Neuronal stem cell (in vitro differentiated cells): ENCODE data around the gene TMEM86A.

ENCODE experiments used
- DNase-seq: peaks from one replicate; pipeline ENCODE4 v3.0.0-alpha.2; 2013; ENCODE audit warnings: low spot score
- H2AFZ ChIP-seq: one replicate; pipeline ENCODE4 v1.6.1; 2013; ENCODE audit warnings: mild to moderate bottlenecking, low read length, inconsistent platforms
- H2AK5ac ChIP-seq: 2 replicates; pipeline ENCODE4 v1.6.1; 2013; ENCODE audit warnings: low read depth, mild to moderate bottlenecking, inconsistent platforms, low read length, moderate library complexity, mixed read lengths
- H2BK120ac ChIP-seq: 2 replicates; pipeline ENCODE4 v1.6.1; 2013; ENCODE audit warnings: low read depth, mild to moderate bottlenecking, inconsistent platforms, low read length, moderate library complexity, mixed read lengths
- H2BK12ac ChIP-seq: one replicate; pipeline ENCODE4 v1.6.1; 2013; ENCODE audit warnings: low read length, inconsistent platforms
- H2BK15ac ChIP-seq: 2 replicates; pipeline ENCODE4 v1.6.1; 2013; ENCODE audit warnings: mild to moderate bottlenecking, low read length, inconsistent platforms, mixed read lengths
- H2BK5ac ChIP-seq: one replicate; pipeline ENCODE4 v1.6.1; 2013; ENCODE audit warnings: inconsistent platforms, mild to moderate bottlenecking, low read length, moderate library complexity
- H3K14ac ChIP-seq: one replicate; pipeline ENCODE4 v1.6.1; 2013; ENCODE audit warnings: low read length, inconsistent platforms
- H3K18ac ChIP-seq: 2 replicates; pipeline ENCODE4 v1.6.1; 2013; ENCODE audit warnings: low read length, inconsistent platforms
- H3K23ac ChIP-seq: 2 replicates; pipeline ENCODE4 v1.6.1; 2013; ENCODE audit warnings: low read depth, mild to moderate bottlenecking, mixed read lengths, low read length, inconsistent platforms; ENCODE audit not compliant: poor library complexity
- H3K27ac ChIP-seq: replicated peaks from 3 replicates; pipeline ENCODE4 v1.5.1; 2013; ENCODE audit warnings: low read length, inconsistent platforms
- H3K27me3 ChIP-seq, 3 experiments: 2 replicates each; pipeline ENCODE4 v1.6.1; 2013; ENCODE audit warnings: low read length in 3 of 3, mild to moderate bottlenecking in 2 of 3, inconsistent platforms in 1 of 3, low read depth in 1 of 3, mixed read lengths in 1 of 3, moderate library complexity in 1 of 3; ENCODE audit not compliant: control insufficient read depth in 3 of 3, insufficient read depth in 3 of 3
- H3K36me3 ChIP-seq, 2 donors: replicated peaks in 1 of 2; 2 replicates each; pipeline ENCODE4 v1.6.1; 2013; ENCODE audit warnings: low read length in 2 of 2; ENCODE audit not compliant: control insufficient read depth in 2 of 2, insufficient read depth in 2 of 2
- H3K4ac ChIP-seq: 2 replicates; pipeline ENCODE4 v1.6.1; 2013; ENCODE audit warnings: inconsistent platforms, mild to moderate bottlenecking, low read length, moderate library complexity
- H3K4me1 ChIP-seq, 2 donors: 1 replicate in 1 of 2; 2 replicates in 1 of 2; pipeline ENCODE4 v1.6.1; 2013; ENCODE audit warnings: low read length in 2 of 2, low read depth in 1 of 2; ENCODE audit not compliant: control insufficient read depth in 2 of 2, insufficient read depth in 1 of 2
- H3K4me2 ChIP-seq: one replicate; pipeline ENCODE4 v1.6.1; 2013; ENCODE audit warnings: mild to moderate bottlenecking, low read length, inconsistent platforms; ENCODE audit not compliant: insufficient read depth, poor library complexity, severe bottlenecking
- H3K4me3 ChIP-seq, 2 donors: 2 replicates each; pipeline ENCODE4 v1.5.1; 2013; ENCODE audit warnings: low read length in 2 of 2, mild to moderate bottlenecking in 2 of 2, inconsistent platforms in 1 of 2, moderate library complexity in 1 of 2
- H3K79me1 ChIP-seq: one replicate; pipeline ENCODE4 v1.6.1; 2013; ENCODE audit warnings: low read depth, mild to moderate bottlenecking, inconsistent platforms, low read length, moderate library complexity
- H3K9ac ChIP-seq: one replicate; pipeline ENCODE4 v1.6.1; 2013; ENCODE audit warnings: mild to moderate bottlenecking, low read depth, low read length, inconsistent platforms; ENCODE audit not compliant: poor library complexity
- H3K9me3 ChIP-seq, 2 donors: replicated peaks in 1 of 2; 2 replicates each; pipeline versions ENCODE3 to v1.6.1; 2013; ENCODE audit warnings: low read length in 2 of 2, mild to moderate bottlenecking in 2 of 2, inconsistent platforms in 1 of 2, low read depth in 1 of 2, mixed read lengths in 1 of 2, moderate library complexity in 1 of 2; ENCODE audit not compliant: control insufficient read depth in 2 of 2, insufficient read depth in 1 of 2
- H4K8ac ChIP-seq: one replicate; pipeline ENCODE4 v1.6.1; 2013; ENCODE audit warnings: low read depth, mild to moderate bottlenecking, inconsistent platforms, low read length, moderate library complexity
- H4K91ac ChIP-seq: one replicate; pipeline ENCODE4 v1.6.1; 2013; ENCODE audit warnings: low read length, low read depth, mild to moderate bottlenecking, inconsistent platforms; ENCODE audit not compliant: poor library complexity
- WGBS, 2 donors: extraction: QIAGEN DNeasy Blood & Tissue Kit; methylation state at CpG; one replicate each; pipeline ENCODE4 v1.1.7; 2013; ENCODE audit warnings: missing lambda C conversion rate in 2 of 2, mixed read lengths in 1 of 2; ENCODE audit not compliant: insufficient read length in 2 of 2, insufficient replicate concordance in 1 of 2; ENCODE audit errors: extremely low coverage in 2 of 2; 5-methylcytosine and 5-hydroxymethylcytosine counted together

Gene TMEM86A

DNA sequence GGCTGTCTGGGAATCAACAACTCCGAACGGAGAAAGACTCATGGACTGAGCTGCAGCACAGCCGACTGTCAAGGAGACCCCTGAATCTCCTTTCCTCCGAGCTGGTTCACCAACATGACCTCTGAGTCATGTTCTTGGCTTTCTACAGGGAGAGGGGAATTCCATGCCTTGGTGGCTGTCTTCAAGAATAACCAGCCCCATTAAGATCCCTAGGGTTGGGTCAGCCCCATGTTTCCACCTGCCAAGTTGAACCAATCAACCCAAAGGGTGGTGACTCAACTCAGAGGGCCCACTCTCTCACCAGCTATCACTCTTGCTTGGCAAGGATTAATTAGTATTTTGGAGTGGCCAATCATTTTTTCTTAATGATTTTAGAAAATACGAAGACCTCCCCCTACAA, 55.7 kb downstream of the TMEM86A start:
- Histone ChIP-seq H3K4me2 (no peak overlapping the region), H2BK12ac (no peak overlapping the region), H3K9me3 (peaks cover 0 to 2% of the 10 kb centered on the region in 2 donors), H3K4ac (no peak overlapping the region), H2BK120ac (no peak overlapping the region), H3K9ac (no peak overlapping the region), H3K4me1 (peaks cover 0 to 7% of the 10 kb centered on the region in 2 donors), H3K36me3 (no peaks in the 10 kb centered on the region), H2BK15ac (no peak overlapping the region), H2BK5ac (no peak overlapping the region), H3K23ac (no peak overlapping the region), H2AK5ac (no peak overlapping the region), H2AFZ (no peak overlapping the region), H4K8ac (no peak overlapping the region), H3K27me3 (peaks cover 0 to 19% (median 0%) of the 10 kb centered on the region in 3 experiments), H4K91ac (no peak overlapping the region), H3K4me3 (no peak overlapping the region), H3K79me1 (no peaks in the 10 kb centered on the region), H3K27ac (no peak overlapping the region), H3K14ac (no peak overlapping the region), H3K18ac (no peak overlapping the region)
- DNase-seq, result no peak
- no CpG with 5 or more reads among the region's 5 CpGs for whole genome bisulfite sequencing, 2 donors
